IMR-90 (cell line): ENCODE measurements around the gene ZNF580. TPM values are rescaled to one million over a fixed set of nuclear protein-coding genes. Genes with fewer than 3 reads are reported as not detected.

ENCODE experiments used
- ATAC-seq: fragments of 200-7000 bp; cut with Tn5 transposase; 2 replicates; pipeline ENCODE4 v1.9.1; 2020; ENCODE audit warnings: low read depth, mild to moderate bottlenecking, moderate library complexity
- BruUV-seq: library from RNA; stranded (reverse); fragments of 400-500 nt; replicated peaks from 2 replicates; lab custom pipeline; 2021; lab: Mats Ljungman, UMichigan
- CTCF ChIA-PET: fragments of 300-600 bp; formaldehyde crosslinking; extraction: SDS; loops from one replicate; lab custom pipeline; 2021; ENCODE audit warnings: antibody characterized with exemption; lab: Yijun Ruan, JAX
- POLR2A ChIA-PET: fragments of 300-600 bp; sonication (Branson Sonifier 250); formaldehyde crosslinking; loops from one replicate; lab custom pipeline; 2022; ENCODE audit warnings: antibody characterized with exemption; ENCODE audit not compliant: unreplicated experiment; lab: Charles Lee
- DNase-seq: peaks from one replicate; pipeline ENCODE4 v3.0.0; 2013
- H2AFZ ChIP-seq: replicated peaks from 2 replicates; pipeline ENCODE3; 2013; ENCODE audit warnings: low read length, mild to moderate bottlenecking; ENCODE audit not compliant: poor library complexity
- H2AK5ac ChIP-seq: 2 replicates; pipeline ENCODE4 v1.6.1; 2013; ENCODE audit warnings: low read depth, low read length, inconsistent platforms
- H2AK9ac ChIP-seq: replicated peaks from 2 replicates; pipeline ENCODE3; 2013; ENCODE audit warnings: mild to moderate bottlenecking, low read depth, low read length, moderate library complexity; ENCODE audit not compliant: poor library complexity
- H2BK120ac ChIP-seq: 2 replicates; pipeline ENCODE4 v1.6.1; 2013; ENCODE audit warnings: low read depth, low read length, inconsistent platforms
- H2BK15ac ChIP-seq: 3 replicates; pipeline ENCODE4 v1.6.1; 2013; ENCODE audit warnings: low read depth, low read length, inconsistent platforms
- H2BK20ac ChIP-seq: 2 replicates; pipeline ENCODE4 v1.6.1; 2013; ENCODE audit warnings: low read depth, mild to moderate bottlenecking, inconsistent platforms, low read length, moderate library complexity
- H2BK5ac ChIP-seq: 2 replicates; pipeline ENCODE4 v1.6.1; 2013; ENCODE audit warnings: mild to moderate bottlenecking, low read depth, low read length, inconsistent platforms; ENCODE audit not compliant: poor library complexity, severe bottlenecking
- H3K14ac ChIP-seq: replicated peaks from 2 replicates; pipeline ENCODE4 v1.6.1; 2013; ENCODE audit warnings: low read depth, low read length, inconsistent platforms
- H3K18ac ChIP-seq: 2 replicates; pipeline ENCODE4 v1.6.1; 2013; ENCODE audit warnings: low read depth, low read length, control low read depth
- H3K23ac ChIP-seq: 2 replicates; pipeline ENCODE4 v1.6.1; 2013; ENCODE audit warnings: low read depth, low read length, inconsistent platforms
- H3K27ac ChIP-seq: 2 replicates; pipeline ENCODE4 v1.5.1; 2013; ENCODE audit warnings: mild to moderate bottlenecking, control low read depth, low read length; ENCODE audit not compliant: insufficient read depth
- H3K27me3 ChIP-seq: 2 replicates; pipeline ENCODE4 v1.6.1; 2013; ENCODE audit warnings: low read length; ENCODE audit not compliant: control insufficient read depth, insufficient read depth
- H3K36me3 ChIP-seq: 2 replicates; pipeline ENCODE4 v1.6.1; 2013; ENCODE audit warnings: low read length, mixed read lengths; ENCODE audit not compliant: control insufficient read depth, insufficient read depth
- H3K4ac ChIP-seq: 2 replicates; pipeline ENCODE4 v1.6.1; 2013; ENCODE audit warnings: low read depth, low read length, inconsistent platforms
- H3K4me1 ChIP-seq: 2 replicates; pipeline ENCODE4 v1.6.1; 2013; ENCODE audit warnings: low read length, mixed read lengths; ENCODE audit not compliant: control insufficient read depth, insufficient read depth
- H3K4me2 ChIP-seq: 2 replicates; pipeline ENCODE4 v1.6.1; 2013; ENCODE audit warnings: low read depth, mild to moderate bottlenecking, control low read depth, low read length, moderate library complexity
- H3K4me3 ChIP-seq: 2 replicates; pipeline ENCODE4 v1.5.1; 2013; ENCODE audit warnings: low read depth, mild to moderate bottlenecking, control low read depth, low read length, moderate library complexity; ENCODE audit not compliant: insufficient read depth
- H3K56ac ChIP-seq: 2 replicates; pipeline ENCODE4 v1.6.1; 2013; ENCODE audit warnings: low read length, inconsistent platforms; ENCODE audit not compliant: insufficient read depth; ENCODE audit errors: extremely low read depth
- H3K79me1 ChIP-seq, 2 experiments: 2 replicates each; pipeline ENCODE4 v1.6.1; 2013; ENCODE audit warnings: low read length in 2 of 2, inconsistent platforms in 1 of 2, low read depth in 1 of 2
- H3K9ac ChIP-seq: 2 replicates; pipeline ENCODE4 v1.6.1; 2013; ENCODE audit warnings: low read depth, low read length, control low read depth
- H3K9me1 ChIP-seq: 2 replicates; pipeline ENCODE4 v1.6.1; 2013; ENCODE audit warnings: low read length, inconsistent platforms; ENCODE audit not compliant: insufficient read depth
- H3K9me3 ChIP-seq: 2 replicates; pipeline ENCODE4 v1.6.1; 2013; ENCODE audit warnings: low read length; ENCODE audit not compliant: control insufficient read depth, insufficient read depth
- H4K20me1 ChIP-seq: 2 replicates; pipeline ENCODE4 v1.6.1; 2013; ENCODE audit warnings: low read length, inconsistent platforms; ENCODE audit not compliant: insufficient read depth
- H4K5ac ChIP-seq: 2 replicates; pipeline ENCODE4 v1.6.1; 2013; ENCODE audit warnings: mild to moderate bottlenecking, low read depth, low read length, control low read depth
- H4K8ac ChIP-seq, 2 experiments: 2 replicates each; pipeline ENCODE4 v1.6.1; 2013; ENCODE audit warnings: low read depth in 2 of 2, low read length in 2 of 2, control low read depth in 1 of 2, inconsistent platforms in 1 of 2
- H4K91ac ChIP-seq: 2 replicates; pipeline ENCODE4 v1.6.1; 2013; ENCODE audit warnings: low read depth, low read length, inconsistent platforms; ENCODE audit not compliant: insufficient read depth
- BHLHE40 ChIP-seq: fragments of 150-350 bp; IDR thresholded peaks from 2 replicates; pipeline ENCODE4 v1.6.1; 2016; ENCODE audit warnings: mild to moderate bottlenecking, low read depth, low read length
- CEBPB ChIP-seq: IDR thresholded peaks from 2 replicates; pipeline ENCODE4 v1.6.1; 2012; ENCODE audit warnings: low read depth, low read length, improper control_type of control experiment
- CTCF ChIP-seq: conservative IDR thresholded peaks from 2 replicates; pipeline ENCODE4 v1.5.1; 2012; ENCODE audit warnings: mild to moderate bottlenecking, low read depth, low read length, improper control_type of control experiment
- MXI1 ChIP-seq: IDR thresholded peaks from 2 replicates; pipeline ENCODE4 v1.6.1; 2012; ENCODE audit warnings: low read depth, mild to moderate bottlenecking, low read length, moderate library complexity, borderline replicate concordance
- RAD21 ChIP-seq: IDR thresholded peaks from 2 replicates; pipeline ENCODE4 v1.6.1; 2012; ENCODE audit warnings: low read length, improper control_type of control experiment
- RCOR1 ChIP-seq: IDR thresholded peaks from 2 replicates; pipeline ENCODE4 v1.6.1; 2012; ENCODE audit warnings: mild to moderate bottlenecking, low read length, improper control_type of control experiment; ENCODE audit not compliant: insufficient replicate concordance
- SMC3 ChIP-seq: fragments of 150-350 bp; IDR thresholded peaks from 2 replicates; pipeline ENCODE4 v1.6.1; 2016; ENCODE audit warnings: low read depth, mild to moderate bottlenecking, antibody characterized with exemption, low read length, moderate library complexity
- USF2 ChIP-seq: fragments of 150-350 bp; IDR thresholded peaks from 2 replicates; pipeline ENCODE4 v1.6.1; 2017; ENCODE audit warnings: mild to moderate bottlenecking, antibody characterized with exemption, low read length, low read depth
- WGBS, 2 experiments: methylation state at CpG; one replicate each; pipeline versions ENCODE4 v1.1.5 to v1.1.7; 2013; ENCODE audit warnings: missing lambda C conversion rate in 2 of 2; ENCODE audit not compliant: insufficient read length in 1 of 2; ENCODE audit errors: extremely low coverage in 2 of 2; 5-methylcytosine and 5-hydroxymethylcytosine counted together
- dilution Hi-C: fragments of 300-500 bp; cut with HindIII; formaldehyde crosslinking; loops from one replicate; pipeline ENCODE4 v1.14.3; 2018; ENCODE audit warnings: low sequenced_read_pairs; ENCODE audit not compliant: unreplicated experiment
- in situ Hi-C: fragments of 300-500 bp; cut with MboI; formaldehyde crosslinking; loops from 3 replicates; pipeline ENCODE4 v1.14.3; 2019; ENCODE audit warnings: low sequenced_read_pairs, inconsistent platforms, mixed read lengths
- intact Hi-C: fragments of 100-400 bp; cut with micrococcal nuclease; formaldehyde crosslinking; loops from 2 replicates; pipeline ENCODE4 v1.10.0; 2022
- polyA plus RNA-seq, 3 experiments: library from polyadenylated mRNA; depleted of rRNA; stranded (reverse); fragments of >200 nt; gene quantifications; 2 replicates each; pipeline ENCODE4 v1.2.3, GENCODE V29; 2012; ENCODE audit warnings: low replicate concordance in 1 of 3
- total RNA-seq: library from RNA; depleted of rRNA; stranded (reverse); fragments of >200 nt; gene quantifications from 2 replicates; pipeline ENCODE4 v1.2.3, GENCODE V29; 2012

The ZNF580 gene
- total and polyA plus RNA-seq, 2 of the 4 experiments (the other 2 are of a cell fraction): 1.4 to 36.9 TPM

- Histone ChIP-seq H2BK5ac (no peak overlapping the region), H3K27me3 (no peaks in the 10 kb centered on the region), H3K9me1 (peaks cover 15% of the 10 kb centered on the region; the same call in 1 of the 2 replicates), H3K9ac (no peak overlapping the region), H2BK120ac (no peak overlapping the region), H3K36me3 (peaks cover 39% of the 10 kb centered on the region), H4K5ac (no peak overlapping the region), H4K8ac (no peak overlapping the region), H3K23ac (no peak overlapping the region), H2AK9ac (no peak overlapping the region), H3K4ac (no peak overlapping the region), H2BK20ac (no peak overlapping the region), H3K14ac (no peak overlapping the region), H3K18ac (no peak overlapping the region), H3K4me2 (peak overlapping the region; percentile 57; the same call in 1 of the 2 replicates), H2AK5ac (no peak overlapping the region), H4K20me1 (peaks cover 17% of the 10 kb centered on the region; the same call in 1 of the 2 replicates), H3K4me3 (no peak overlapping the region), H4K91ac (no peak overlapping the region), H3K79me1 (peaks cover 15 to 48% of the 10 kb centered on the region in 2 experiments), H2AFZ (no peak overlapping the region), H2BK15ac (no peak overlapping the region), H3K9me3 (no peaks in the 10 kb centered on the region), H3K4me1 (peaks cover 13% of the 10 kb centered on the region), H3K27ac (peak overlapping the region; percentile 14; the same call in 1 of the 2 replicates), H3K56ac (no peak overlapping the region)
- intact Hi-C loops (no loop called here), in situ Hi-C loops (no loop called here), dilution Hi-C loops (no loop called here)
- no TSS peak for BruUV-seq
- POLR2A ChIA-PET: no interaction called here
- DNase-seq (peak; percentile 61), ATAC-seq (peak; percentile 40)
- TF ChIP-seq BHLHE40: no peak
- peak; percentile 81 for TF ChIP-seq CEBPB
- TF ChIP-seq RAD21: no peak
- no peak for TF ChIP-seq MXI1
- TF ChIP-seq RCOR1: no peak
- TF ChIP-seq CTCF: no peak
- TF ChIP-seq USF2: no peak
- no peak for TF ChIP-seq SMC3
- 67% methylated on average over 1 of the region's 3 CpGs; no CpG with 5 or more reads in 1 of the 2 experiments for WGBS, 2 experiments
- CTCF ChIA-PET: interaction anchor here (0.6 to 2.4 kb wide), 5 partner anchors 12 to 116 kb away, joined by 4 to 11 read pairs (median 4); partner anchors contain the start of gene ZNF865
Measured at GRCh38 chr19:55619286-55619685, 21.5 kb upstream of the ZNF580 start.
